Suprapubic skin (tissue), 4 donors: Measurements from ENCODE around the gene TRIO.

ENCODE experiments used
- CTCF ChIP-seq, 2 donors: fragments of 200-600 bp in 1 of 2; fragments of 450-650 bp in 1 of 2; sonication (generic) in 1 of 2; IDR thresholded peaks; one replicate each; pipeline ENCODE4 v1.5.1; 2016 to 2019; ENCODE audit warnings: antibody characterized with exemption in 2 of 2, mild to moderate bottlenecking in 1 of 2, moderate library complexity in 1 of 2
- EP300 ChIP-seq: sonication (generic); formaldehyde crosslinking; IDR thresholded peaks from one replicate; pipeline ENCODE4 v1.6.1; 2017; ENCODE audit warnings: antibody characterized with exemption
- POLR2A ChIP-seq, 2 donors: fragments of 450-650 bp; IDR thresholded peaks; one replicate each; pipeline ENCODE4 v1.6.1; 2017; ENCODE audit warnings: antibody characterized with exemption in 2 of 2, mild to moderate bottlenecking in 2 of 2, moderate library complexity in 2 of 2
- POLR2AphosphoS5 ChIP-seq, 3 donors: sonication (generic); formaldehyde crosslinking; IDR thresholded peaks; one replicate each; pipeline ENCODE4 v1.6.1; 2017; ENCODE audit warnings: antibody characterized with exemption in 3 of 3

- TF ChIP-seq POLR2AphosphoS5 (IDR thresholded peaks at IDR 0.05): no peak
- no peak for TF ChIP-seq CTCF (IDR thresholded peaks at IDR 0.05)
- no peak for TF ChIP-seq POLR2A (IDR thresholded peaks at IDR 0.05)
- no peak for TF ChIP-seq EP300
These were observed 173.3 kb downstream of the TRIO start for GRCh38 chr5:14316471-14316870.
